Tibial nerve (tissue), 3 donors: ENCODE data around the gene SLX4IP.

Source experiments
- CTCF ChIP-seq, 5 experiments: fragments of 200-600 bp in 3 of 5; fragments of 450-650 bp in 2 of 5; sonication (generic) in 3 of 5; IDR thresholded peaks; one replicate each; pipeline ENCODE4 v1.5.1; 2016 to 2019; ENCODE audit warnings: antibody characterized with exemption in 5 of 5, mild to moderate bottlenecking in 3 of 5, moderate library complexity in 2 of 5
- POLR2A ChIP-seq, 2 donors: fragments of 450-650 bp; IDR thresholded peaks; one replicate each; pipeline ENCODE4 v1.6.1; 2017; ENCODE audit warnings: antibody characterized with exemption in 2 of 2, mild to moderate bottlenecking in 2 of 2, moderate library complexity in 2 of 2

- TF ChIP-seq CTCF (IDR thresholded peaks at IDR 0.05) (no peak), POLR2A (IDR thresholded peaks at IDR 0.05) (no peak)
Observed at GRCh38 chr20:10633718-10634117, 198.6 kb downstream of the SLX4IP start.
